Activated CD8-positive, alpha-beta memory T cell treated with anti-CD3 and anti-CD28 coated beads, Interleukin-2, amount 50 U/mL, for 24 hours (primary cell): Measurements from ENCODE around the gene GTF2H1.
"Not testable (repeated sequence)": the region's sequence is repeated elsewhere in the genome, so short reads cannot be mapped to it uniquely, and the experiment has no call there.

Source experiments
- DNase-seq: peaks from one replicate; pipeline ENCODE4 v3.0.0-alpha.2; 2020; ENCODE audit errors: extremely low read depth

The GTF2H1 gene

DNA sequence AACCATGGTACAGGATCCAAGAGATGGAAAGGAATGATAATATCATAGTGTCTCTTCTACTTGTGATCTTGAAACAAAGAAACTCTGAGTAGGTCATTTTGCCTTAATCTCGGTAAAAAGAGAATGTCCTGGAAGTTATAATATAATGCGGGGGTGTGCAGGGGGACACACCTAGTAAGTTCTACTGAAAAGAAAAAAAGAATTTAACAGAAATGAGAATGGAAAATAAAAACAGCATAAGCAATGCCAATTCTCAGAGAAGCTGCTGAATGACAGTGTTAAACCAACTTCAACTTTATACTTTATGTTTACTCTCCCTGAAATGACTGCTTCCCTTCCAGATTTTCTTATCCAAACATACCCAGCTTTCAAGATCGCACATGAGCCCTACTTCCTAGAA, 2.5 kb upstream of the GTF2H1 start:
- DNase-seq, result no peak

DNA sequence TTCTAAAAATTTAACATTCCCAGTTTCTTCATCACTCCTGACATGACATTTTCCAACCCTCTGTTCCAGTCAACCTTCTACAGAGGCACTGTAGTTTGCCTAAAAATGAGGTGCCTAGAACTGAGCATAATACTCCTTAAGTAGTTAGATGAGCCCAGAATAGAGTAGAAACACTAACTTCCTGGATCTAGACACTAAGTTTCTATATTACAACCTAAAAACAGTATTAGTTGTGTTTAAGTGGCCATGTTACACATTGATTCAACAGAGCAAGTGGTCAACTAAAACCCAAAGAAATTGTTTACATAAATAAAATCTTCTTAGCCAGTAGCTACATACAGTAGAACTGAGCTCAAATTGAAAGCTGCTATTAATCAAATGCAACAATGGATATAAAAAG, 1.8 kb upstream of the GTF2H1 start:
- no peak for DNase-seq

DNA sequence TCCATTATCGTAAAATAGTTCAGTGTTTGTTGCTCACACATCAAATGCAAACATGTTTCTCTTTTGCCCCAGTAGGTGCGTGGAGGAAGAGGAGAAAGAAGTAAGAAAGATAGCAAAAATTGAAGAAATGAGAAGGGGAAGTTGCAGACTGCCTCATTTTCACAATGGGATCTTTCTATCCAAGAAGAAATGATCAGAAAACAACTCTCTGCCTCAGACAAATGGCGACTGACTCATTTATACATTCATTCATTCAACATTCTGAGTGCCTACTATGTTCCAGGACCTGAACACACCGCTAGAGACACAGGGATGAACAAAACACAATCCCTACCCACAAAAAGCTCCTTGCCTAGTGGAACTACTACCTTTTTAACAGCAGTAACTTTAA, 794 bp upstream of the GTF2H1 start:
- DNase-seq, result no peak

DNA sequence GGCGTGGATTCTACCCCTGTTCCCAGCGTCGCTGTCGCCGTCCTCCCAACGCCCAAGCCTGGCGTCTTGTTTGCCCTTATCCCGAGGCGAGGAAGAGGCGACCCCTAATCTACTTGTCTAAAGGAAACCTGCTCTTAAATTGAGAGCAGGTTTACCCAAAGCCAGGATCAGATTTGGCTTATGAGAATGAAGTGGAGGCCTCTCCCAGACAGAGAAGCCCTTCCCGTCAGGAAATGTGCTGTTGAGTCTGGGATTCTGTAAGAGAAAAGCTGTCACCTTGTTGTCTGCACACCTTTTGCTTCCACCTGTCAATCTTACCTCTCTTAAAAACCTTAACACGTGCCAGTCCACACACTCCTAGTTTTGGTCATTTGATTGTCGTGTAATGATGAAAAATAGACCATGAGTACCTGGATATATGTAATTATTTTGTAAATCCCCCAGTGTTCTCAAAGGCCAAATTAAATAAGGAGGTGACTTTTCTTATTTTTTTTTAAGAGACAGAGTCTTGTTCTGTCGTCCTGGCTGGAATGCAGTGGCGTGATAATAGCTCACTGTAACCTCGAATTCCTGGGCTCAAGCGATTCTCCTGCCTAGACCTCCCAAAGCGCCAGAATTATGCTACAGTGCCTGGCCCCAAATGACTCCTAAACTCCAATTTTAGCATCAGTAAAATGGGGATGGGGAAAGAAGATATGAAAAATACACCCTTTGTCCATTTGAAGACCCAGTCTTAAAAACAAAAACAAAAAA, 627 bp downstream of the GTF2H1 start:
- DNase-seq, result no peak

DNA sequence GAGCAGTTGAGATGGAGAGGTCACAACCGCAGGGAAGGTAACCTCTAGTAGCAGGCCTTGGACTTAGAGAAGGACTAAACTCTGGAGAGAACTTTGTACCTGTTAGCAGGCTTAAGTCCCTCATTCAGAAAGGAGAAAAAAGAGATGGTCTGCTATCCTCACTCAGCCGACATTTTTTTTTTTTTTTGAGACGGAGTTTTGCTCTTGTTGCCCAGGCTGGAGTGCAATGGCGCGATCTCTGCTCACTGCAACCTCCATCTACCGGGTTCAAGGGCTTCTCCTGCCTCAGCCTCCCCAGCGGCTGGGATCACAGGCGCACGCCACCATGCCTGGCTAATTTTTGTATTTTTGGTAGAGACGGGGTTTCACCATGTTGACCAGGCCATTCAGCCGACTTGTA, 1.5 kb downstream of the GTF2H1 start:
- DNase-seq, result not testable (repeated sequence)

DNA sequence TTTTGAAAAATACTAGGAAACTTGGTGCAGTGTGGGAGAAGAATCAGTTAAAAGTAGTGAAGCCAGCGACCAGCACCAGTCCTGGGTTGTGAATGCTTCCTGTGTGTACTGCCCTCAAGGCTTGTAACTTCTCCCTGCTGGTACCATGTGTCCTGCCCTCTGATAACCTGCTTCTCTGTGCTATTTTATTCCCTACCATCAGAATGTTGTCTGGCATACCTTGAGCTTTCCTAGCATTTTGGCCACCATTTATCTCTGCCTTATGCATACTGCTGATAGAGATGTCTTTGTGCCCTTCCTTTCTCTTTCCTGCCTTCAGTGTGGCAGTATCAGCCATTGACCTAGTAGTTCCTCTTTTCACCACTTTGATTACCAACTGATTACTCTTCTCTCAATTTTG, 2.0 kb downstream of the GTF2H1 start:
- no peak for DNase-seq

DNA sequence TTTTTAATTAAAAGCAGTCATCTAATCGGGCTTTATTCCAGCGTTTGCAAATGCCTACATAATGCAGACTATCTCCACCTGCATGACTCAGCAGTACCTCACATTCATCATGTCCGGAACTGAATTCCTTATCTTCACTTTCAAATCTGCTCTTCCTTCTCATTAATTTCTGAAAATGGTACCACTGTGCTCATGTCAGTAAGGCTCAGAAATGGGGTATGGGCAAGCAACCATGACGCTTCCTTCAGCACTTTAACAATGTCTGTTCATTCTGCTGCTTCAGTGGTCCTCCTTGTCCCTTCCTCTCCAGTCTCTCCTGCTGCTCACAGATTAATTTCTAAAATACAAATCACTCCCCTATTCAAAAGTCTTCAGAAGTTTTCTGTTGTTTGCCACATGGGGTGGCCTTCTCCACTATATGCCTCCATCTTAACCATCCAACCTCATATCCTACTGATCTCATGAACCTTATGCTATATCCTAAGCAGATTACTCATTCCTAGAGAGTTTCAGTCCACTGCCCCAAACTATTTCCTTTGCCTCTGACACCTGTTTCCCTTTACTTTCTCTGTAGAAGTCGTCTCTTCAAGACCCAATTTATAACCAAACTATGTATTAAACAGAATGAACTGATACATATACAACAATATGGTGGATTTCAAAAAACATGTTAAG, 7.0 kb downstream of the GTF2H1 start:
- no peak for DNase-seq

DNA sequence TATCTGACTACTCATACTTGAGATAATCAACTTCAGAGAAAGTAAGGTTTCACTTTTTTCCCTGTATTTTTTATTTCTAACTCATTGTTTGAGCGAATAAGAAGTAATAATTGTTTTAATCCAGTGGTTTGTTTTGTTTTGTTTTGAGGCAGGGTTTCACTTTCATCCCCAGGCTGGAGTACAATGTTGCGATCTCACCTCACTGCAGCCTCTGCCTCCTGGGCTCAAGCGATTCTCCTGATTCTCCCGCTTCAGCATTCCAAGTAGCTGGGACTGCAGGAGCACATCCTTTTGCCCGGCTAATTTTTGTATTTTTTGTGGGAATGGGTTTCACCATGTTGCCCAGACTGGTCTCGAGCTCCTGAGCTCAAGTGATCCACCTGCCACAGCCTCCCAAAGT, 8.6 kb downstream of the GTF2H1 start:
- DNase-seq, result no peak

DNA sequence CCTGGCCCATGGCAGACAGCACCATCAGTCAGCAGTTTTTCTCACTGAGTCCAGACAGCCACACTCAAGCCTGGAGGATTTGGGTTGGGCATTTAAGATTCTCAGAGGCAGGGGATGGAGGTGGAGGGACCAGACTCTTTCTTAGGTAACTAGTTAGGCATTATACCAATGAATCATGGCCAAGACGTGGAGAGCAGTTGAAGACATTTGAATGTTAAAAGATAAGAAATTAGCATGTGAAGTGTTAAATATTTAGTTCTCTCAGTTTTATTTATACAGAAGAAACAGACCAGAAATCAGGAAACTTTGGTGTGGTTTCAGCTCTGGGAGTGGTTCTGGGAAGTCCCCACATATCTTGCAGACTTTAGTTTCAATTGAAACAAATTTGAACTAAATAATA, 9.9 kb downstream of the GTF2H1 start:
- no peak for DNase-seq

DNA sequence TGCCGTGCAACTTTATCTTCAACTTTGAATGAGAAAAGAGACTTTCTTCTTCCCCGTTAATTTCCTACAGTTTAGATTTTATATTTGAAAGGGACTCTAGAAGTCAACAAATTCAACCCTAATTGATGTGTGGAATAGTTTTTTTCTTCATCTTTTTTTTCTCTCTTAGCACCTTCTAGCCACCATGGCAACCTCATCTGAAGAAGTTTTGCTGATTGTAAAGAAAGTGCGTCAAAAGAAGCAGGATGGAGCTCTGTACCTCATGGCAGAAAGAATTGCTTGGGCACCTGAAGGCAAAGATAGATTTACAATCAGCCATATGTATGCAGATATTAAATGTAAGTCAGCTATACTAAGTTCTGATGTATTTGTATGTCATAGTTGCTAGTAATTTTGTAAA, 10.5 kb downstream of the GTF2H1 start:
- DNase-seq, result no peak

DNA sequence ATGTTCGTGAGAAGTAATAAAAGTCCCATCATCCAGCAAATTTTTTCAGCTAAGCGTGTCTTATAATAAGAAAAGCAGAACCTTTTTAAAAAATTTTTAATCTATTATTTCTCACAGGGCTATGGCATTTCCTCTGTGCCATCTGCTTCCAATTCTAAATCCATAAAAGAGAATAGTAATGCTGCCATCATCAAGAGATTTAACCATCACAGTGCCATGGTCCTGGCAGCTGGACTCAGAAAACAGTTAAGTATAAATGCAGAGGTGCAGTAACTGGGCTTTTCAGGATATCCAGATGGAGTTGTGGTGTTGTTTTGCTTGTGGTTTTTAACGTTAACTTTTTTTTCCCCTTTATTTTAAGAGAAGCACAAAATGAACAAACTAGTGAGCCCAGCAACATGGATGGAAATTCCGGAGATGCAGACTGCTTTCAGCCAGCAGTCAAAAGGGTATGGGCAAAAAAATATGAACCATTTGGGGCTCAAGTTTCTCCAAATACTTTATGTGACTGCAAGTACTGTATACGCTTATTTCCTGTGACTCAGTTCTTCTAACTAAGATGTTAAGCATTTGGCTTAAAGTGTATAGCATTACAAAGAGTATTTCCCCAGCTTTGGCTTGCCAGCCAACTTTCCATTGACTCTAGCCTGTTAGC, 25.2 kb downstream of the GTF2H1 start:
- no peak for DNase-seq

DNA sequence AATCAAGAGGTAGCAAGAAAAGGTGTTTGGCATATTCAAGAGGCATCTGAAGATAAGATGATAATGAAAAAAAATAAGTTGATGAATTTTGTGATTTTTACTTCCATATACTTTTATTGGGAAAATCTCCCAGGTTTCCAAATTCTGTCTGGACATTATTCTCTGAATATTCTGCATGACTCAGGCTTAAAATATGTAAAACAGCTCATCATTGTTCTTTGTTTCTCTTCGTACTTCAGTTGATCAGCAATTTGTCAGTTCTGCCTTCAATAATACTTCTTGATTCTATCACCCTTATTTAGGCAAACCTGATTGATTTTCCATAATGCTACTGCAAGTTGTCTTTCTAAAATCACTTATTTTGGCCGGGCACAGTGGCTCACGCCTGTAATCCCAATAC, 30.2 kb downstream of the GTF2H1 start:
- DNase-seq, result no peak

DNA sequence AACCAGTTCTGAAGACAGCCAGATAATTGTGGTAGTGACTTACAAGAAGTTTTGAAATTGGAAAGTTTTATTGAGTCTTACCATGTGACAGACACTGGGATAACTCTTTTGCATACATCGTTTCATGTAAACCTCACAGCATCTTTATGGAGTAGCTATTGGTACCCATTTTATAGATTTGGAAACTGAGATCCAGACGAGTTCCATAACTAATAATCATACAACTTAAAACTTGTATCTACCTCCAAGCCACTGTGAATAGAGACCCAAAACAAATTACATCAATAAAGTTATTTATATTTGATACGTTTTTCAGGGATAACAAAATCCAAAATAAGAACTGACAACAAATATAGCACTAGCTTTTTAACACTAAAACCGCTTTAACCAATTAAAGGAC, 36.3 kb downstream of the GTF2H1 start:
- DNase-seq, result no peak

DNA sequence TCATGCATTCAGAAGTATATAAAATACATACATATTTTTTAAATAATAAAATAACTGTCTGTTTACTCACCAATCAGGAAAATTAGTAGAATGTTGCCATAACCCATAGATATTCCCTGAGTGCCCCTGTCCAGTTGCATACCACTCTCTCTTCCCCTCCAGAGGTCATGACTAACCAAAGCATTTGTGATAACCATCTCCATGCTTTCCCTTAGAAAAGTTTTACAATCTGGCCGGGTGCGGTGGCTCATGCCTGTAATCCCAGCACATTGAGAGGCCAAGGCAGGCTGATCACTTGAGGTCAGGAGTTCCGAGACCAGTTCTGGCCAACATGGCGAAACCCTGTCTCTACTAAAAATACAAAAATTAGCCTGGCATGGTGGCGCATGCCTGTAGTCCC, 38.8 kb downstream of the GTF2H1 start:
- no peak for DNase-seq

DNA sequence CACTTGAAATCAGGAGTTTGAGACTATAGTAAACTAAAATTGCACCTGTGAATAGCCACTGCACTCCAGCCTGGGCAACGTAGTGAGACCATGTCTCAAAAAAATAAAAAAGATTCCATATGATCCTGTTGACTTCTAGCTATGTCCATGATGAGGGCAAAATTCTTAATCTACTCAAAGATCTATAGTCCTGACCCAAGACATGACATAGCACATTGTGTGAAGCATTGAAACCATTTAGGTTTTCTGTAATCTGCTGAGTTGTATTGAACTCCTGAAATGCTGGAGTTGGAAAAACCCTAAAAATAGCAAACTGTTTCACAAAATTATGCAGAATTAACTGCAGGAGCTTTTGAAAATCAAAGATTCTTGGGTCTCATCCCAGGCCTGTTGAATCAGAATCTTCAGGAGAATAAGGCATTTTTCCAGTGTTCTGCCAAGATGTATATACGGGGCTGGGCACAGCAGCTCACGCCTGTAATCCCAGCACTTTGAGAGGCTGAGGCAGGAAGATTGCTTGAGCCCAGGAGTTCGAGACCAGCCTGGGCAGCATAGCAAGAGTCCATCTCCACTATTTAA, 42.2 kb downstream of the GTF2H1 start:
- no peak for DNase-seq

DNA sequence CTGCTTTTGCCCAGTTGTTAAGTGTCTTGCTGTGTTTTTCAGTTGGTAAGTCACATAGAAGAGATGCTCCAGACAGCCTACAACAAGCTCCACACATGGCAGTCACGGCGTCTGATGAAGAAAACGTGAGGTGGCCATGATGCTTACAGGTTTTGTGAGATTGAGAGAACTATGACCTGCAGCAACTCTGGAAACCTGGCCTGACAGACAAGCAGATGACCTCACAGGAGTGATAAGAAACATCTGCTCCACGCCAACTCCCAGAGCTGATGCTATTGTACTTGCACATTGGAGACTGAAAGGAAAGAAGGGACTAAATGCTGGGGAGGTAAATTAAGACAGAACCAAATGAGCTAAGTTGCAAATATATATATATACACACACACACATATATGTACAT, 43.4 kb downstream of the GTF2H1 start:
- DNase-seq, result no peak

DNA sequence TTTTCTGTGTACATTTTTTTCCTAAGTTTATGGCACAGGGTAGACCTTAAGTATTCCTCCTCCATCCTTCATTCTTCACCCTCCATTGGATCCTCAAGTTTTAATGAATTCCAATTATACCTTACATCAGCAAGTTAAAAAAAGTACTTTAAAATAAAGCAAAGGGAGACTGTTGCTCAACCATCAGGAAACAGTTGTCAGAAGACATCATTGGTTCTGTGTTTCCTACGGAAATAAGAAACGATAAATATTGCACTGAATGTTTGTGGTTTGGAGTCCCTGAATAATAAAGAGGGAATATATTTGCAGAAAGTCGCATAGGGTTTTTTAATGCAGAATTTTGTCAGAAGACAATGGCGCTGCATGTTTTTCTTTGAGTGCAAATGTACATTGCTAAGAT, 43.9 kb downstream of the GTF2H1 start:
- no peak for DNase-seq

DNA sequence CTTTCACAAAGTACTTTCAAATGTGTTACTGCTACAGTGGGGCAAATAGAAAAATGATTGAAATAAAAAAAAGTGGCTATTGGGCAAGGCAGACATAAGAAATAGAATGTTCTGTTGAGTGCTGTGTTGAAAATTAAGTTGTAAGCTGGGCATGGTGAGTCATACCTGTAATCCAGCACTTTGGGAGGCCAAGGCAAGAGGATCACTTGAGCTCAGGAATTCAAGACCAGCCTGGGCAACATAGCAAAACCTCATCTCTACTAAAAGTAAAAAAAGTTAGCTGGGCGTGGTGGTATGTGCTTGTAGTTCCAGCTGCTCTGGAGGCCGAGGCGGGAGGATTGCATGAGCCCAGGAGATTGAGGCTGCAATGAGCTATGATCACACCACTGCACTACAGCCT, 45.1 kb downstream of the GTF2H1 start:
- no peak for DNase-seq

DNA sequence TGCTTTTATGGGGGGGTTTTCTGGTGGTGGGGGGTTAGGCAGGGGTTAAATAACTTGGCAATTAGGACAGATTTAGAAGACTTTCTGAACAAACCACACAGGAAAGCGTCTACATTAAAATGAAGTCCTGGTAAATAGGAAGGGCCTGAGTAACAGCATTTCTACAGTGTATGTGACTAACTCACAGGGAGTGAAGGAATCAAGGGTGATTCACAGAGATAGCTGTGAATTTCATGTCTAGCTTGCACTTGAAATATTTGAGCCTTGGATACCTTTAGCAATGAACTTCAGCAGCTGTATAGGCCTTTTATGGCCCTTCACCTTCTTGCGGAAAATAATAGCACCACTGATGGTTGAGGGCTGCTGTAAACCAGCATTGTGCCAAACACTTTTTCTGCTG, 45.9 kb downstream of the GTF2H1 start:
- no peak for DNase-seq

DNA sequence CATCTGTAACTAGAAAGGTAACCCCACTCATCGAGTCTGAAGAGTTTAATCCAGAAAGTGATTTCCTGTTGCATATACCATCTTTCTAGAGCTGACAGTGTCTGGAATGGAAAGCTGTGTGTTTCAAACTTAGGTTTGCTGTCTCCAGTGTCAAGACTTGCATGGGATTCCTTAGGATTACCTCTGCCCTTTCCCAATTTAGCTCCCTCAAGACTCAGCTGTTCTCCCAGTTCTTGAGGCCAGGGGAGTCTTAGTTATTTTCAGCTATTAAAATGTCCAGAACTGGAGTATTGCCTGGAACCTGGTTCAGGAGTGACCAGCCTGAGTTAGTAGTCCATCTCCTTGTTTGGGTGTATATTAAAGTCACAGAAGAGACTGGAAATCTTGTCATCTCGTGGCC, 47.0 kb downstream of the GTF2H1 start:
- DNase-seq, result no peak

DNA sequence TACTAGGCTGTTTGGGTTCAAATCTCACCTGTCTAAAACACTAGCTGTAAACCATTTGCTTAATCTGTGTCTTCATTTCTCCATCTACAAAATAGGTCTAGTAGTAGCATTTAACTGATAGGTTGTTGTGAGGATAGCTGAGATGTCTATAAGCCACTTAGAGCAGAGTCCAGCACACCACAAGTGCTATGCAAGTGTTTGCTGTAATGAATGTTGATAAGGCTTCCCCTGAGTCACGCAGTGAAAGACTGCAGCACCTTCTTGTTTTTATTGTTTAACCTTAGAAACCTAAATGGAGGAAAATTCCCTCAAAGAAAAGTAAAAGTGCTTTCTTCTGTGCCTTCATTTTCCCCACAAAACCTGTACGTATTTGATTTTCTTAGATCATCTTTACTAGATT, 48.9 kb downstream of the GTF2H1 start:
- no peak for DNase-seq

DNA sequence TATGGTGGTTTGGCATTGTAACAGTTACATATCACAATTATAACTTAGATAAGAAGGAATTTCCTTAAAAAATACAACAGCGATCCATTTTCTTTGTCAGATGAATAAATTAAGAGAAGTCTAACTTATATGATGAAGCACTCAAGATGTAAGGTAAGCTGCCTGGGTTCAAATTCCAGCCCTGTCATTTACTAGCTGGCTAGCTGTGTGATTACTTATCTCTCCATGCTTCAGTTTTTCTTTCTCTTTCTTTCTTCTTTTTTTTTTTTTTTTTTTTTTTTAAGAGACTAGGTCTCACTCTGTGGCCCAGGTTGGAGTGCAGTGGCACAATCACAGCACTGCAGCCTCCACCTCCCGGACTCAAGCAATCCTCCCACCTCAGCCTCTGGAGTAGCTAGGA, 49.8 kb downstream of the GTF2H1 start:
- DNase-seq, result no peak

DNA sequence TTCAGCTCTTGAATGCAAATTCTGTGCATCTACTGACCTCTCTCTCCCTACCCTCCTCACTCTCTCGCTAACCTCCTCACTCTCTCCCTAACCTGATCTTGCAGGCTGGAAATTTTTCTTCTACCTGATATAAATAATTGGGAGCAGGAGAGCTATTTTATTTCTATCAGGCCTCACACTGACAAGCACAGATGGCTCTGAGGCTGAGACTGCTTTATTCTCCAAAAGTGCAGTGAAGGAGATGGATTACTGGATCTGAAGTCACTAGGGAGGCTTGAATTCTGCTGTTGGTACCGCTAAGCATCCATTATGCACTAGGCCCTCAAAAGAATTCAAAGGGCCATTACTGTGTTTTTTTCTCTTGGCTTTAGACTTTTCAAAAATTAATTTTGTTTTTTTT, 52.6 kb downstream of the GTF2H1 start:
- DNase-seq, result no peak
